SK-N-SH (cell line): ENCODE measurements around the gene RAB10. TPM values are rescaled to one million over a fixed set of nuclear protein-coding genes. Genes with fewer than 3 reads are reported as not detected.

Experiments
- CTCF ChIA-PET: fragments of 300-600, 350-600 bp; formaldehyde crosslinking; extraction: SDS; loops from one replicate; lab custom pipeline; 2021; lab: Yijun Ruan, JAX
- POLR2A ChIA-PET: fragments of 350-600 bp; sonication (Branson Sonifier 250); formaldehyde crosslinking; extraction: SDS; loops from one replicate; lab custom pipeline; 2020; ENCODE audit warnings: antibody characterized with exemption, inconsistent platforms; lab: Yijun Ruan, JAX
- DNase-seq: peaks from one replicate; pipeline ENCODE4 v3.0.0; 2012
- H2AFZ ChIP-seq: fragments of 200-600 bp; sonication (generic); 2 replicates; pipeline ENCODE4 v1.8.1; 2016; ENCODE audit warnings: antibody characterized with exemption, mild to moderate bottlenecking, low read depth
- H3F3A ChIP-seq: fragments of 200-600 bp; sonication (generic); replicated peaks from 2 replicates; pipeline ENCODE3; 2016; ENCODE audit warnings: antibody characterized with exemption, mild to moderate bottlenecking; ENCODE audit not compliant: insufficient read depth
- H3K27ac ChIP-seq, 2 experiments: fragments of 200-500 bp in 1 of 2; fragments of 200-600 bp in 1 of 2; sonication (Bioruptor generic) in 1 of 2; sonication (generic), shearing (Covaris generic) in 1 of 2; 2 replicates each; pipeline versions ENCODE4 v1.5.1 to v1.6.1; 2014 to 2016; ENCODE audit warnings: low read depth in 2 of 2, inconsistent platforms in 1 of 2, low read length in 1 of 2, mild to moderate bottlenecking in 1 of 2, mixed read lengths in 1 of 2
- H3K27me3 ChIP-seq: fragments of 200-600 bp; sonication (generic), shearing (Covaris generic); 2 replicates; pipeline ENCODE4 v1.6.1; 2016; ENCODE audit warnings: mixed run types; ENCODE audit not compliant: insufficient read depth
- H3K36me3 ChIP-seq, 2 experiments: fragments of 200-500 bp in 1 of 2; fragments of 200-600 bp in 1 of 2; sonication (Bioruptor generic) in 1 of 2; sonication (generic) in 1 of 2; replicated peaks in 1 of 2; 2 replicates each; pipeline versions ENCODE3 to v1.5.1; 2014 to 2016; ENCODE audit warnings: low read length in 1 of 2, mild to moderate bottlenecking in 1 of 2; ENCODE audit not compliant: insufficient read depth in 2 of 2, control insufficient read depth in 1 of 2
- H3K4me1 ChIP-seq, 2 experiments: fragments of 200-500 bp in 1 of 2; fragments of 200-600 bp in 1 of 2; sonication (Bioruptor generic) in 1 of 2; sonication (generic), shearing (Covaris generic) in 1 of 2; 2 replicates each; pipeline versions ENCODE4 v1.5.1 to v1.6.1; 2014 to 2016; ENCODE audit warnings: low read depth in 1 of 2, low read length in 1 of 2, mixed run types in 1 of 2; ENCODE audit not compliant: insufficient read depth in 2 of 2, control insufficient read depth in 1 of 2
- H3K4me2 ChIP-seq: fragments of 200-600 bp; sonication (generic), shearing (Covaris generic); 2 replicates; pipeline ENCODE4 v1.6.1; 2017; ENCODE audit warnings: mixed run types
- H3K4me3 ChIP-seq, 2 experiments: fragments of 200-500 bp in 1 of 2; fragments of 200-600 bp in 1 of 2; sonication (Bioruptor generic) in 1 of 2; sonication (generic), shearing (Covaris generic) in 1 of 2; 2 replicates each; pipeline versions ENCODE4 v1.5.1 to v1.8.1; 2014 to 2016; ENCODE audit warnings: low read depth in 2 of 2, inconsistent platforms in 1 of 2, low read length in 1 of 2, mild to moderate bottlenecking in 1 of 2, mixed read lengths in 1 of 2, moderate library complexity in 1 of 2
- H3K79me2 ChIP-seq: fragments of 200-600 bp; sonication (generic); 2 replicates; pipeline ENCODE4 v1.8.1; 2017; ENCODE audit warnings: mild to moderate bottlenecking; ENCODE audit not compliant: insufficient read depth
- H3K9ac ChIP-seq: fragments of 200-600 bp; sonication (generic); 2 replicates; pipeline ENCODE4 v1.6.1; 2017; ENCODE audit warnings: mixed run types
- H3K9me2 ChIP-seq: fragments of 200-600 bp; sonication (generic); 2 replicates; pipeline ENCODE4 v1.6.1; 2017; ENCODE audit warnings: mixed run types
- H3K9me3 ChIP-seq: fragments of 200-600 bp; sonication (generic); 2 replicates; pipeline ENCODE4 v1.6.1; 2017; ENCODE audit warnings: mixed run types, mild to moderate bottlenecking, moderate library complexity
- H4K20me1 ChIP-seq: fragments of 200-600 bp; sonication (generic); 2 replicates; pipeline ENCODE4 v1.6.1; 2017; ENCODE audit warnings: mild to moderate bottlenecking, mixed run types; ENCODE audit not compliant: insufficient read depth
- CHD2 ChIP-seq: fragments of 150-350 bp; IDR thresholded peaks from 2 replicates; pipeline ENCODE4 v1.6.1; 2018; ENCODE audit warnings: low read length; ENCODE audit not compliant: partially characterized antibody
- CTCF ChIP-seq: fragments of 200-600 bp; sonication (generic); IDR thresholded peaks from 2 replicates; pipeline ENCODE4 v1.6.1; 2017; ENCODE audit warnings: antibody characterized with exemption, mild to moderate bottlenecking, moderate library complexity
- EP300 ChIP-seq, 2 experiments: IDR thresholded peaks; 2 replicates each; pipeline versions ENCODE4 v1.4.0 to v1.6.1; 2012; ENCODE audit warnings: borderline replicate concordance in 1 of 2, low read depth in 1 of 2, low read length in 1 of 2
- EZH2phosphoT487 ChIP-seq: fragments of 200-600 bp; sonication (generic); IDR thresholded peaks from 2 replicates; pipeline ENCODE4 v1.6.1; 2017; ENCODE audit warnings: low read depth, mixed run types, mild to moderate bottlenecking, antibody characterized with exemption, moderate library complexity, borderline replicate concordance
- GATA2 ChIP-seq: sonication (generic); formaldehyde crosslinking; IDR thresholded peaks from 2 replicates; pipeline ENCODE4 v1.5.0; 2020; ENCODE audit warnings: mild to moderate bottlenecking, missing genetic modification reagents
- IRF3 ChIP-seq: fragments of 150-350 bp; IDR thresholded peaks from 2 replicates; pipeline ENCODE4 v1.6.1; 2016; ENCODE audit warnings: mild to moderate bottlenecking, low read depth, low read length
- MAX ChIP-seq: IDR thresholded peaks from 2 replicates; pipeline ENCODE4 v1.4.0; 2012; ENCODE audit warnings: low read depth
- MXI1 ChIP-seq: IDR thresholded peaks from 2 replicates; pipeline ENCODE4 v1.6.1; 2012; ENCODE audit warnings: mild to moderate bottlenecking, low read depth, low read length, improper control_type of control experiment
- NFIC ChIP-seq: IDR thresholded peaks from 2 replicates; pipeline ENCODE4 v1.4.0; 2012; ENCODE audit warnings: borderline replicate concordance
- NRF1 ChIP-seq: IDR thresholded peaks from 2 replicates; pipeline ENCODE4 v1.6.1; 2012; ENCODE audit warnings: low read depth, mild to moderate bottlenecking, low read length
- RCOR1 ChIP-seq: fragments of 150-350 bp; IDR thresholded peaks from 2 replicates; pipeline ENCODE4 v1.6.1; 2017; ENCODE audit warnings: antibody characterized with exemption, low read length
- RFX5 ChIP-seq: IDR thresholded peaks from 2 replicates; pipeline ENCODE4 v1.6.1; 2012; ENCODE audit warnings: mild to moderate bottlenecking, improper control_type of control experiment, low read length
- RXRA ChIP-seq: IDR thresholded peaks from 2 replicates; pipeline ENCODE4 v1.4.0; 2012; ENCODE audit warnings: low read depth, mild to moderate bottlenecking, borderline replicate concordance
- SIN3A ChIP-seq: IDR thresholded peaks from 2 replicates; pipeline ENCODE4 v1.6.1; 2012; ENCODE audit warnings: low read depth, mild to moderate bottlenecking, low read length, moderate library complexity, borderline replicate concordance
- WGBS: methylation state at CpG from one replicate; pipeline ENCODE4 v1.1.6; 2017; ENCODE audit warnings: low lambda C conversion rate; 5-methylcytosine and 5-hydroxymethylcytosine counted together
- polyA plus RNA-seq, 3 experiments: library from polyadenylated mRNA; depleted of rRNA; stranded (reverse); fragments of >200 nt; gene quantifications; 2 replicates each; pipeline ENCODE4 v1.2.3, GENCODE V29; 2012
- TF ChIP-seq, protein P1 (sequence below): IDR thresholded peaks from 2 replicates; pipeline ENCODE4 v1.4.0; 2012; ENCODE audit warnings: low read depth, borderline replicate concordance
- TF ChIP-seq, protein P2 (sequence below): IDR thresholded peaks from 2 replicates; pipeline ENCODE4; 2012

RAB10 gene
- polyA plus RNA-seq, 1 of the 3 experiments (the other 2 are of a cell fraction) = 47.5 TPM

GRCh38 chr2:26000561-26001082, 33.3 kb upstream of the RAB10 start:
- no peaks in the 10 kb centered on the region for H3K9me2 ChIP-seq
- H2AFZ ChIP-seq = no peak overlapping the region
- H3K9ac ChIP-seq = no peak overlapping the region
- peaks cover 36% of the 10 kb centered on the region for H3F3A ChIP-seq
- TF ChIP-seq NRF1 (no peak), CHD2 (no peak), RXRA (no peak), EP300 (IDR thresholded peaks at IDR 0.05; ENCODE audit: borderline replicate concordance in 1 of 2, low read depth in 1 of 2, low read length in 1 of 2) (no peak), RCOR1 (no peak), SIN3A (no peak), IRF3 (no peak), EZH2phosphoT487 (no peak), MXI1 (no peak), MAX (no peak), GATA2 (CRISPR knock-in tag) (no peak), NFIC (no peak)
- TF ChIP-seq, protein P1, sequence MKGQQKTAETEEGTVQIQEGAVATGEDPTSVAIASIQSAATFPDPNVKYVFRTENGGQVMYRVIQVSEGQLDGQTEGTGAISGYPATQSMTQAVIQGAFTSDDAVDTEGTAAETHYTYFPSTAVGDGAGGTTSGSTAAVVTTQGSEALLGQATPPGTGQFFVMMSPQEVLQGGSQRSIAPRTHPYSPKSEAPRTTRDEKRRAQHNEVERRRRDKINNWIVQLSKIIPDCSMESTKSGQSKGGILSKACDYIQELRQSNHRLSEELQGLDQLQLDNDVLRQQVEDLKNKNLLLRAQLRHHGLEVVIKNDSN = no peak
- 71% methylated on average over 5 of the region's 5 CpGs for WGBS
- POLR2A ChIA-PET = interaction anchor here (0.6 kb wide), 1 partner anchor 1448 kb away, joined by 3 read pairs; no protein-coding TSS in a partner anchor
- no peaks in the 10 kb centered on the region for H3K36me3 ChIP-seq
- H3K27me3 ChIP-seq = no peaks in the 10 kb centered on the region
- DNase-seq = no peak
- no peaks in the 10 kb centered on the region for H3K9me3 ChIP-seq
- H3K27ac ChIP-seq = no peak overlapping the region
- peaks cover 6 to 21% of the 10 kb centered on the region in 2 experiments; a peak in 3 of 4 replicates for H3K4me1 ChIP-seq
- no peak overlapping the region for H3K4me2 ChIP-seq
- CTCF ChIA-PET = interaction anchor here (0.6 to 2.3 kb wide), 4 partner anchors 9 to 145 kb away, joined by 3 to 13 read pairs (median 4); no protein-coding TSS in a partner anchor
- H3K4me3 ChIP-seq = no peak overlapping the region
- no peaks in the 10 kb centered on the region for H4K20me1 ChIP-seq
- H3K79me2 ChIP-seq = no peaks in the 10 kb centered on the region

DNA sequence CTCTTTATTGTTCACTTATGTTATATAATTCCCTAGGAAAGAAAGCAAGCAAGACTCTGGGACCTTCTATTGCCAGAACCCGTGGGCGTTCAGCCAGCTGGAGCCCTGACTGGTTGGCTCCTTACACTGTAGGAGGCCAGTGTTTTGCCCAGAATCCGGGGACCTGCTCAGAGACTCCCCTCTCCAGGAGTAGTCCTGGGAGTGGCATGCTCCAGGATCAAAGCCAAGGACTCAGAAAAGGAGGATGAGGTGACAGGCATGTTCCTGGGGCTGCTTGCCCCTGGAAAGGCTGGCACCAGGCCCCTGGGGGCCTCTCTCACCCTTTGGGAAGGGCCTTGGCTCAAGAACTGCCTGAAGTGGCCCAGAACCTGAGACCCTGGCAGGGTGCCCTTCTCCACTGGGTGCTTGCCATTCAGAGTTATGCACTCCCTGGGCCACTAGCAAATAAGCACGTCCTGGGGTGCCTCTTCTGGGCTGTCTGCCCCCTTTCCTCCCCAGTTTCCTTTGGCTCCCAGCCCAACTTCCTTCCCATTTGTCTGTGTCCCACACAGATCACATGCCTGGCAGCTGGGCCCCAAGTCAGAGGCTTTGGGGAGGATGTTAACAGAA, 32.0 kb upstream of the RAB10 start:
- Histone ChIP-seq H4K20me1 (no peaks in the 10 kb centered on the region), H3K4me3 (no peak overlapping the region), H3F3A (peaks cover 27% of the 10 kb centered on the region), H3K79me2 (no peaks in the 10 kb centered on the region), H3K9me2 (no peaks in the 10 kb centered on the region), H3K4me1 (peaks cover 6 to 21% of the 10 kb centered on the region in 2 experiments; a peak in 3 of 4 replicates), H3K9me3 (no peaks in the 10 kb centered on the region), H3K9ac (no peak overlapping the region), H3K27me3 (no peaks in the 10 kb centered on the region), H2AFZ (no peak overlapping the region), H3K36me3 (no peaks in the 10 kb centered on the region), H3K4me2 (no peak overlapping the region; the same call in 1 of the 2 replicates), H3K27ac (no peak overlapping the region; a peak in 1 of 4 replicates)
- TF ChIP-seq RFX5 (no peak), CTCF (no peak)
- TF ChIP-seq, protein P2, sequence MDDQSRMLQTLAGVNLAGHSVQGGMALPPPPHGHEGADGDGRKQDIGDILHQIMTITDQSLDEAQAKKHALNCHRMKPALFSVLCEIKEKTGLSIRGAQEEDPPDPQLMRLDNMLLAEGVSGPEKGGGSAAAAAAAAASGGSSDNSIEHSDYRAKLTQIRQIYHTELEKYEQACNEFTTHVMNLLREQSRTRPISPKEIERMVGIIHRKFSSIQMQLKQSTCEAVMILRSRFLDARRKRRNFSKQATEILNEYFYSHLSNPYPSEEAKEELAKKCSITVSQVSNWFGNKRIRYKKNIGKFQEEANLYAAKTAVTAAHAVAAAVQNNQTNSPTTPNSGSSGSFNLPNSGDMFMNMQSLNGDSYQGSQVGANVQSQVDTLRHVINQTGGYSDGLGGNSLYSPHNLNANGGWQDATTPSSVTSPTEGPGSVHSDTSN = no peak; the same call in 1 of the 2 replicates
- POLR2A ChIA-PET = interaction anchor here (0.6 kb wide), 1 partner anchor 30 kb away, joined by 3 read pairs; no protein-coding TSS in a partner anchor
- CTCF ChIA-PET = interaction anchor here (1.5 kb wide), 1 partner anchor 144 kb away, joined by 5 read pairs; no protein-coding TSS in a partner anchor
- DNase-seq = no peak
- 52% methylated on average over 4 of the region's 4 CpGs for WGBS
